ENCODE data around the gene PTPRG.

DNA sequence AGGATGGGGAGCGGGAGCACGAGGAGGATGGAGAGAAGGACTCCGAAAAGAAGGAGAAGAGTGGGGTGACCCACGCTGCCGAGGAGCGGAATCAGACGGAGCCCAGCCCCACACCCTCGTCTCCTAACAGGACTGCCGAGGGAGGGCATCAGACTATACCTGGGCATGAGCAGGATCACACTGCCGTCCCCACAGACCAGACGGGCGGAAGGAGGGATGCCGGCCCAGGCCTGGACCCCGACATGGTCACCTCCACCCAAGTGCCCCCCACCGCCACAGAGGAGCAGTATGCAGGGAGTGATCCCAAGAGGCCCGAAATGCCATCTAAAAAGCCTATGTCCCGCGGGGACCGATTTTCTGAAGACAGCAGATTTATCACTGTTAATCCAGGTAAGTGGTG lies 642.2 kb downstream of the PTPRG start:
- TF ChIP-seq, protein P1, sequence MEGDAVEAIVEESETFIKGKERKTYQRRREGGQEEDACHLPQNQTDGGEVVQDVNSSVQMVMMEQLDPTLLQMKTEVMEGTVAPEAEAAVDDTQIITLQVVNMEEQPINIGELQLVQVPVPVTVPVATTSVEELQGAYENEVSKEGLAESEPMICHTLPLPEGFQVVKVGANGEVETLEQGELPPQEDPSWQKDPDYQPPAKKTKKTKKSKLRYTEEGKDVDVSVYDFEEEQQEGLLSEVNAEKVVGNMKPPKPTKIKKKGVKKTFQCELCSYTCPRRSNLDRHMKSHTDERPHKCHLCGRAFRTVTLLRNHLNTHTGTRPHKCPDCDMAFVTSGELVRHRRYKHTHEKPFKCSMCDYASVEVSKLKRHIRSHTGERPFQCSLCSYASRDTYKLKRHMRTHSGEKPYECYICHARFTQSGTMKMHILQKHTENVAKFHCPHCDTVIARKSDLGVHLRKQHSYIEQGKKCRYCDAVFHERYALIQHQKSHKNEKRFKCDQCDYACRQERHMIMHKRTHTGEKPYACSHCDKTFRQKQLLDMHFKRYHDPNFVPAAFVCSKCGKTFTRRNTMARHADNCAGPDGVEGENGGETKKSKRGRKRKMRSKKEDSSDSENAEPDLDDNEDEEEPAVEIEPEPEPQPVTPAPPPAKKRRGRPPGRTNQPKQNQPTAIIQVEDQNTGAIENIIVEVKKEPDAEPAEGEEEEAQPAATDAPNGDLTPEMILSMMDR (optimal IDR thresholded peaks at IDR 0.05 in 1 of 3, IDR thresholded peaks at IDR 0.05 in 1 of 3, conservative IDR thresholded peaks at IDR 0.05 in 1 of 3; ENCODE audit: extremely low read depth in 1 of 3, insufficient read depth in 2 of 3, low read length in 3 of 3), result no peak
- no peak for TF ChIP-seq EZH2 (IDR thresholded peaks at IDR 0.05; ENCODE audit: low read length)

Measured in keratinocyte (primary cell).